ENCODE results near the gene ADAMTS15. TPM values are rescaled to one million over a fixed set of nuclear protein-coding genes. Genes with fewer than 3 reads are reported as not detected.

ADAMTS15 gene
- total RNA-seq, 4 donors from 2014 or later: 18.4 to 34.1 (median 24.9) TPM

GRCh38 chr11:130510407-130511006, 62.1 kb downstream of the ADAMTS15 start:
- peaks cover 0 to 21% (median 5%) of the 10 kb centered on the region in 4 donors for H3K4me1 ChIP-seq
- H3K9me3 ChIP-seq: peaks cover 0 to 4% (median 0%) of the 10 kb centered on the region in 4 donors
- WGBS, 2 donors: 55 to 59% methylated on average over 8 of the region's 8 CpGs
- no peaks in the 10 kb centered on the region for H3K27me3 ChIP-seq
- DNase-seq (ENCODE audit: low spot score in 2 of 2): no peak
- no peaks in the 10 kb centered on the region for H3K36me3 ChIP-seq
- peak overlapping the region; percentile 47 to 71 (median 52) for H3K27ac ChIP-seq
- H3K4me3 ChIP-seq: no peak overlapping the region
- no peak for TF ChIP-seq CTCF (IDR thresholded peaks at IDR 0.05)
- no peak for TF ChIP-seq POLR2A (IDR thresholded peaks at IDR 0.05)
- TF ChIP-seq EP300 (IDR thresholded peaks at IDR 0.05): no peak

- Histone ChIP-seq H3K36me3 (no peaks in the 10 kb centered on the region), H3K4me1 (peaks cover 0 to 21% (median 5%) of the 10 kb centered on the region in 4 donors), H3K27ac (no peak overlapping the region), H3K4me3 (no peak overlapping the region), H3K9me3 (peaks cover 0 to 4% (median 0%) of the 10 kb centered on the region in 4 donors), H3K27me3 (no peaks in the 10 kb centered on the region)
- TF ChIP-seq CTCF (IDR thresholded peaks at IDR 0.05) (no peak), EP300 (IDR thresholded peaks at IDR 0.05) (no peak)
- WGBS, 2 donors: 95 to 98% methylated on average over 2 of the region's 2 CpGs
- DNase-seq (ENCODE audit: low spot score in 2 of 2): no peak
Measured at GRCh38 chr11:130511765-130512164, 63.3 kb downstream of the ADAMTS15 start.

GRCh38 chr11:130512662-130513061, 64.2 kb downstream of the ADAMTS15 start:
- 89 to 90% methylated on average over 4 of the region's 4 CpGs for WGBS, 2 donors
- H3K36me3 ChIP-seq: no peaks in the 10 kb centered on the region
- no peaks in the 10 kb centered on the region for H3K27me3 ChIP-seq
- DNase-seq (ENCODE audit: low spot score in 2 of 2): no peak
- peak overlapping the region in 1 of 4 donors; percentile 23 for H3K27ac ChIP-seq
- H3K9me3 ChIP-seq: no peaks in the 10 kb centered on the region
- TF ChIP-seq POLR2A (IDR thresholded peaks at IDR 0.05) (no peak), EP300 (IDR thresholded peaks at IDR 0.05) (no peak), CTCF (IDR thresholded peaks at IDR 0.05) (no peak)
- no peak overlapping the region for H3K4me3 ChIP-seq
- H3K4me1 ChIP-seq: peaks cover 0 to 21% (median 5%) of the 10 kb centered on the region in 4 donors

GRCh38 chr11:130513132-130513531, 64.7 kb downstream of the ADAMTS15 start:
- Histone ChIP-seq H3K9me3 (no peaks in the 10 kb centered on the region), H3K27me3 (no peaks in the 10 kb centered on the region), H3K4me3 (no peak overlapping the region), H3K27ac (peak overlapping the region in 1 of 4 donors; percentile 23), H3K36me3 (no peaks in the 10 kb centered on the region), H3K4me1 (peaks cover 0 to 21% (median 5%) of the 10 kb centered on the region in 4 donors)
- DNase-seq (ENCODE audit: low spot score in 2 of 2): no peak
- WGBS, 2 donors: 31 to 59% methylated on average over 3 to 4 of the region's 4 CpGs
- peak in 1 of 2 donors; percentile 18 for TF ChIP-seq EP300 (IDR thresholded peaks at IDR 0.05)
- TF ChIP-seq POLR2A (IDR thresholded peaks at IDR 0.05): no peak

- Histone ChIP-seq H3K4me1 (peaks cover 0 to 21% (median 5%) of the 10 kb centered on the region in 4 donors), H3K36me3 (no peaks in the 10 kb centered on the region), H3K4me3 (no peak overlapping the region), H3K27me3 (no peaks in the 10 kb centered on the region), H3K27ac (no peak overlapping the region), H3K9me3 (no peaks in the 10 kb centered on the region)
- no peak for TF ChIP-seq EP300 (IDR thresholded peaks at IDR 0.05)
- TF ChIP-seq POLR2A (IDR thresholded peaks at IDR 0.05): no peak
- no peak for TF ChIP-seq CTCF (IDR thresholded peaks at IDR 0.05)
- DNase-seq (ENCODE audit: low spot score in 2 of 2): no peak
Measured at GRCh38 chr11:130514316-130514715, 65.9 kb downstream of the ADAMTS15 start.

All from tibial nerve (tissue), 4 donors.